Neural cell (in vitro differentiated cells): Measurements from ENCODE around the gene MYPN. TPM values are rescaled to one million over a fixed set of nuclear protein-coding genes. Genes with fewer than 3 reads are reported as not detected.

Source experiments
- H2AFZ ChIP-seq: fragments of 200-600, 300-800 bp; sonication (generic), shearing (Covaris generic); 2 replicates; pipeline ENCODE4 v1.6.0; 2014; ENCODE audit warnings: low read depth, mild to moderate bottlenecking, antibody characterized with exemption, low read length, moderate library complexity
- H3F3A ChIP-seq: fragments of 200-600 bp; shearing (Covaris generic); 2 replicates; pipeline ENCODE4 v1.6.1; 2016; ENCODE audit warnings: mild to moderate bottlenecking, moderate library complexity, mixed read lengths, antibody characterized with exemption, low read length; ENCODE audit not compliant: insufficient read depth, poor library complexity, severe bottlenecking
- H3K27ac ChIP-seq: fragments of 200-600, 300-800 bp; sonication (generic), shearing (Covaris generic); 2 replicates; pipeline ENCODE4 v1.5.1; 2014; ENCODE audit warnings: mild to moderate bottlenecking, low read length, moderate library complexity
- H3K27me3 ChIP-seq: fragments of 300-800, 200-600 bp; sonication (generic), shearing (Covaris generic); 2 replicates; pipeline ENCODE4 v1.6.0; 2014; ENCODE audit warnings: mild to moderate bottlenecking, low read depth, low read length, moderate library complexity; ENCODE audit not compliant: insufficient read depth
- H3K36me3 ChIP-seq: fragments of 300-800, 200-600 bp; sonication (generic), shearing (Covaris generic); 2 replicates; pipeline ENCODE4 v1.5.1; 2014; ENCODE audit warnings: mild to moderate bottlenecking, antibody characterized with exemption, low read length, moderate library complexity; ENCODE audit not compliant: insufficient read depth
- H3K4me2 ChIP-seq: fragments of 300-800, 200-600 bp; sonication (generic), shearing (Covaris generic); 2 replicates; pipeline ENCODE4 v1.6.0; 2014; ENCODE audit warnings: mild to moderate bottlenecking, low read length
- H3K4me3 ChIP-seq: fragments of 300-800, 200-600 bp; sonication (generic), shearing (Covaris generic); 2 replicates; pipeline ENCODE4 v1.5.1; 2014; ENCODE audit warnings: mild to moderate bottlenecking, low read length, moderate library complexity
- H3K79me2 ChIP-seq: fragments of 200-600 bp; shearing (Covaris generic); replicated peaks from 2 replicates; pipeline ENCODE4 v1.6.0; 2014; ENCODE audit warnings: mild to moderate bottlenecking, low read length, moderate library complexity; ENCODE audit not compliant: insufficient read depth
- H3K9ac ChIP-seq: fragments of 300-800, 200-600 bp; sonication (generic), shearing (Covaris generic); 2 replicates; pipeline ENCODE4 v1.6.1; 2016; ENCODE audit warnings: mild to moderate bottlenecking, low read length, mixed read lengths
- H3K9me2 ChIP-seq: fragments of 200-600 bp; shearing (Covaris generic); 2 replicates; pipeline ENCODE4 v1.6.1; 2016; ENCODE audit warnings: mild to moderate bottlenecking, low read length, mixed read lengths; ENCODE audit not compliant: insufficient read depth
- H3K9me3 ChIP-seq: fragments of 200-600, 300-800 bp; sonication (generic), shearing (Covaris generic); 2 replicates; pipeline ENCODE4 v1.6.1; 2016; ENCODE audit warnings: mild to moderate bottlenecking, mixed run types, low read length, moderate library complexity, mixed read lengths
- H4K20me1 ChIP-seq: fragments of 200-600 bp; shearing (Covaris generic); 2 replicates; pipeline ENCODE4 v1.6.1; 2016; ENCODE audit warnings: mild to moderate bottlenecking, mixed run types; ENCODE audit not compliant: insufficient read depth
- CTCF ChIP-seq: fragments of 450-650 bp; IDR thresholded peaks from 2 replicates; pipeline ENCODE4 v1.5.1; 2014; ENCODE audit warnings: antibody characterized with exemption, mild to moderate bottlenecking, moderate library complexity; ENCODE audit not compliant: poor library complexity, severe bottlenecking
- EP300 ChIP-seq: fragments of 450-650 bp; conservative IDR thresholded peaks from 2 replicates; pipeline ENCODE4 v1.6.1; 2014; ENCODE audit warnings: antibody characterized with exemption, mild to moderate bottlenecking, moderate library complexity; ENCODE audit not compliant: poor library complexity, severe bottlenecking
- EZH2 ChIP-seq: fragments of 200-600, 300-800 bp; shearing (Covaris generic), sonication (generic); IDR thresholded peaks from 2 replicates; pipeline ENCODE4 v1.6.1; 2014; ENCODE audit warnings: antibody characterized with exemption, low read length, borderline replicate concordance, mild to moderate bottlenecking; ENCODE audit not compliant: insufficient read depth, poor library complexity, severe bottlenecking
- MXI1 ChIP-seq: fragments of 450-650 bp; conservative IDR thresholded peaks from 2 replicates; pipeline ENCODE4 v1.6.1; 2014; ENCODE audit warnings: antibody characterized with exemption, mild to moderate bottlenecking; ENCODE audit not compliant: poor library complexity, severe bottlenecking
- POLR2AphosphoS5 ChIP-seq: IDR thresholded peaks from 2 replicates; pipeline ENCODE4 v1.6.1; 2012
- RAD21 ChIP-seq: fragments of 450-650 bp; conservative IDR thresholded peaks from 2 replicates; pipeline ENCODE4 v1.6.1; 2014; ENCODE audit warnings: antibody characterized with exemption, mild to moderate bottlenecking, moderate library complexity
- REST ChIP-seq: IDR thresholded peaks from 2 replicates; pipeline ENCODE4 v1.6.1; 2012; ENCODE audit warnings: borderline replicate concordance
- SMC3 ChIP-seq: fragments of 450-650 bp; conservative IDR thresholded peaks from 2 replicates; pipeline ENCODE4 v1.6.1; 2014; ENCODE audit warnings: antibody characterized with exemption, mild to moderate bottlenecking, moderate library complexity; ENCODE audit not compliant: poor library complexity
- TAF1 ChIP-seq: IDR thresholded peaks from 2 replicates; pipeline ENCODE4 v1.6.1; 2012; ENCODE audit warnings: low read depth
- polyA plus RNA-seq: library from polyadenylated mRNA; depleted of rRNA; stranded (reverse); fragments of >200 nt; gene quantifications from 2 replicates; pipeline ENCODE4 v1.2.3, GENCODE V29; 2014

The MYPN gene
- polyA plus RNA-seq, 1 donor from 2014 or later, result not detected

GRCh38 chr10:68251151-68251550 is 141.9 kb downstream of the MYPN start:
- Histone ChIP-seq H3K27ac (no peak overlapping the region), H4K20me1 (no peaks in the 10 kb centered on the region), H3K9me2 (no peaks in the 10 kb centered on the region), H3K27me3 (no peaks in the 10 kb centered on the region), H3K79me2 (no peaks in the 10 kb centered on the region), H2AFZ (no peak overlapping the region), H3K9me3 (no peaks in the 10 kb centered on the region), H3K36me3 (no peaks in the 10 kb centered on the region), H3K9ac (no peak overlapping the region), H3F3A (no peaks in the 10 kb centered on the region), H3K4me3 (no peak overlapping the region), H3K4me2 (no peak overlapping the region)
- TF ChIP-seq MXI1 (no peak), CTCF (no peak), EP300 (no peak), SMC3 (no peak), POLR2AphosphoS5 (no peak), TAF1 (no peak), REST (no peak), EZH2 (no peak), RAD21 (no peak)

- TF ChIP-seq RAD21 (no peak), REST (no peak)
- H3K9me2 ChIP-seq, result no peaks in the 10 kb centered on the region
Measured at GRCh38 chr10:68251625-68252495, 142.6 kb downstream of the MYPN start.

More at GRCh38 chr10:68251625-68252495, 142.6 kb downstream of the MYPN start:
- Histone ChIP-seq H3K9ac (no peak overlapping the region), H3K4me3 (no peak overlapping the region), H3K79me2 (no peaks in the 10 kb centered on the region), H3K36me3 (no peaks in the 10 kb centered on the region), H3K27ac (no peak overlapping the region), H3K4me2 (no peak overlapping the region), H3K9me3 (no peaks in the 10 kb centered on the region), H2AFZ (no peak overlapping the region), H3K27me3 (no peaks in the 10 kb centered on the region), H4K20me1 (no peaks in the 10 kb centered on the region), H3F3A (no peaks in the 10 kb centered on the region)
